ENCODE data around the gene HSP90AA1.

HSP90AA1 gene

GRCh38 chr14:102043251-102044025 is 43.4 kb downstream of the HSP90AA1 start:
- DNase-seq (ENCODE audit: low read depth in 2 of 3, low spot score in 1 of 3), result no peak

DNA sequence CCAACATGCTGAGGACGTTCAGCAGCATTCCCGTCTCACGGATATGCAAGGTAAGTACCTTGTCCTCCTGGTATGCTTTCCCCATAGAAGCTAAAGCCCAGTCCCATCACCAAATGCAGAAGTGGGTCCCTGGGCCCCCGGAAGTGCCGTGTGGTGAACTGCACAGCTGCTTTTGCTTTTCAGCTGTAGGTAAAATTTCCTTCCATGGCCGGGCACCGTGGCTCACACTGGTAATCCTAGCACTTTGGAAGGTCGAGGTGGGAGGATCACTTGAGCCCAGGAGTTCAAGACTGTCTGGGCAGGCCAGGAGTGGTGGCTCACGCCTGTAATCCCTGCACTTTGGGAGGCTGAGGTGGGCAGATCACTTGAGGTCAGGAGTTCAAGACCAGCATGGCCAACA is 44.1 kb downstream of the HSP90AA1 start:
- no peak for DNase-seq (ENCODE audit: low read depth in 2 of 3, low spot score in 1 of 3)

DNA sequence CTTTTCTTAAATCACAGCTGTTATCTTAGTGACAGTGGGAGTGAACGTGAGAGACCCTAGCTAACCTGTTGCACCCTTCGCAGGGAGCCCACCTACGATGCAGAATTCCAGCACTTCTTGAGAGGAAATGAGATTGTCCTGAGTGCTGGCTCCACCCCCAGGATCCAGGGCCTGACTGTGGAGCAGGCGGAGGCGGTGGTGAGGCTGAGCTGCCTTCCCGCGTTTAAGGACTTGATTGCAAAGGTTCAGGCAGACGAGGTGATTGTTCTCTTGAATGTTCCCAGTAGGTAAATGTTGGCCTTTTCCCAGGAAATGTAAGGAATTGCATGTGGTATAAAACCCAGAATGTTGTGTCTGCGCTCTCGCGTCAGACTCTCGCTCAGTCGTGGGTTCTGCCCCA is 46.7 kb downstream of the HSP90AA1 start:
- no peak for DNase-seq (ENCODE audit: low read depth in 2 of 3, low spot score in 1 of 3)

GRCh38 chr14:102039157-102039556 is 47.7 kb downstream of the HSP90AA1 start:
- DNase-seq (ENCODE audit: low read depth in 2 of 3, low spot score in 1 of 3), result no peak

- DNase-seq (ENCODE audit: low read depth in 2 of 3, low spot score in 1 of 3), result no peak
Measured at GRCh38 chr14:102037686-102038085, 49.2 kb downstream of the HSP90AA1 start.

GRCh38 chr14:102035914-102036313 is 50.9 kb downstream of the HSP90AA1 start:
- DNase-seq (ENCODE audit: low read depth in 2 of 3, low spot score in 1 of 3), result no peak

- no peak for DNase-seq (ENCODE audit: low read depth in 2 of 3, low spot score in 1 of 3)
Measured at GRCh38 chr14:102034301-102034700, 52.5 kb downstream of the HSP90AA1 start.

DNA sequence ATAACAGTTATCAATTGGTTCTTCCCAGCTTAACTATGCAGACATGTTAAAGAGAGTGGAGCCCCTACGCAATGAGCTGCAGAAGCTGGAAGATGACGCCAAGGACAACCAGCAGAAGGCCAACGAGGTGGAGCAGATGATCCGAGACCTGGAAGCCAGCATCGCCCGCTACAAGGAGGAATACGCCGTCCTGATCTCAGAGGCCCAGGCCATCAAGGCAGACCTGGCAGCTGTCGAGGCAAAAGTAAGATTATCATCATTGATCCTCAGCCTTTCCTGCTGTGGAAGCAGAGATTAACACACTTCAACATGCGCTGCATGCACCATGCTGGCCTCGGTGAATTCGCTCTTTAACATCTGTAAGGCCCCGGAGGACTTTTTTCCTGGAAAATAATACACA is 53.6 kb downstream of the HSP90AA1 start:
- DNase-seq (ENCODE audit: low read depth in 2 of 3, low spot score in 1 of 3), result no peak

All from stimulated activated CD4-positive, alpha-beta T cell treated with anti-CD3 and anti-CD28 coated beads, Interleukin-12 subunit alpha, Interleukin-12 subunit beta, amount 100 ng/mL, for 48 hours (primary cell).